HS-27A (cell line): Measurements from ENCODE around the gene SMPDL3A.

Experiments used
- DNase-seq: peaks from one replicate; pipeline ENCODE4 v3.0.0-alpha.2; 2012; ENCODE audit warnings: low read depth, missing footprints

SMPDL3A gene

DNA sequence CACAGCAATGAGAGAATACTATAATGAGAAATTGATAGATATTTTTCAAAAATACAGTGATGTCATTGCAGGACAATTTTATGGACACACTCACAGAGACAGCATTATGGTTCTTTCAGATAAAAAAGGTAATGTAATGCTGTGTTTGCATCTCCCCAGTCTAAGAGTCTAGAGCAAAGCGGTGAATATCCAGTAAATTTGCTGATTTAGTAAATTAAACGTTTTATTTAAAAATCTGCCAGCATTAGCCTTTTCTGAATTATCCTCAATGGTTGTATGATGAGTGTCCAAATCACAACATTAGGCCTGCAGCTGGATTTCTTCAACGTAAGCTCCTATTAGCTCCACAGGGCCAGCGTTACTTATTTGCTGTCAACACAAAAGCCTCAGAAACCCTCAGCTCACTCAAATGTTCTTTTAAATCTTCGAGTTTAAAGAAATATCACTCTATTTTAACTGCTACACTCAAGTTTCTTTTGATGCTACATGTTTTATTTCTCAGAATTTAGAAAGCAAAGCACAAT, 16.0 kb downstream of the SMPDL3A start:
- no peak for DNase-seq

DNA sequence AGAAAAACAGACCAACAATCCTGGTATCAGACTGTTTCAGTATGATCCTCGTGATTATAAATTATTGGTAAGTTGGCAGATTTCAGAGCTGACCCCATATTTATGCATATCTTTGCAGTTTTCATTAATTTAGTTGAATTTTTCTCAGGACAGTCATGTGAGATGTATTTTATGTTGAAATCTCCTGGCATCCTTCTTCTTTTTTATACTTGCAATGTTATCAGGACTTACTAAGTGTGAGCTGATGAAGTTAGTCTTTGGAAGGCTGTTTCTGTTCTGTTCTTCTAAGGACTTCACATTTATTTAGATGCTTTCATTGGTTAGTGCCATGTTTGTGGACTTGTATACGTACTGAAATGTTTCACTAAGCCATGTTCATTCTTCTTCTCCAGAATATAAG, 17.2 kb downstream of the SMPDL3A start:
- no peak for DNase-seq

GRCh38 chr6:122808121-122808885, 19.2 kb downstream of the SMPDL3A start:
- no peak for DNase-seq

- DNase-seq = no peak
Observed at GRCh38 chr6:122809001-122809400, 19.9 kb downstream of the SMPDL3A start.

GRCh38 chr6:122809691-122810090, 20.6 kb downstream of the SMPDL3A start:
- DNase-seq = no peak

DNA sequence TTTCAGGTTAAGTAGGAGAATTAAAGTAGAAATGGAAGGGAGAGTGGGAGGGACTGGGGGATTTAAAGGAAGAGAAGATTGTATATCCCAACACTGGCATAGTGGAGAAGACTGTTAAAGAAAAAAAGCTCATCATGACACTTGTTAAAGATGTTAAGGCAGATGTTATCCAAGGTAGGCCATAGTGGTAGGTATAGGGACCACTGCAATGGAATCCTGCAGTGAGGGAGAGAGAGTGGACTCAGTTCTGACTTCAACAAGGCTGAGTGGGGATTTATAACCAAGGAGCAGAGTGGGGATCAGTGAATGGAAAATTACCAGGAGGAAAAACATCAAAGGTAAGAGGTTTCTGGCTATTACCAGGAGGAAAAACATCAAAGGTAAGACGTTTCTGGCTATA, 21.1 kb downstream of the SMPDL3A start:
- DNase-seq = no peak

DNA sequence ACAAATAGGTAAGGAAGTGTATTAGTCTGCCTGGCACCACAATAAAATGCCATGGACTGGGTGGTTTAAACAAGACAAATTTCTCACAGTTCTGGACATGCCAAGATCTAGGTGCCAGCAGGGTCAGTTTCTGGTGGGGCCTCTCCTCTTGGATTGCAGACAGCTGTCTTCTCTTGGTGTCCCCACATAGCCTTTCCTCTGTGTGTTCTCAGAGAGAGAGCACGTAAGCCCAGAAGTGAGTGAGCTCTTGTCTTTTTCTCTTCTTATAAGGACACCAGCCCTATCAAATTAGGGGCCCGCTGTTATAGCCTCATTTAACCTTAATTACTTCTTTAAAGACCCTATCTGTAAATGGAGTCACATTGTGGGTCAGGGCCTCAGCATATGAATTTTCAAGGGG, 28.3 kb downstream of the SMPDL3A start:
- DNase-seq = no peak

GRCh38 chr6:122817766-122818165, 28.7 kb downstream of the SMPDL3A start:
- DNase-seq = no peak

- DNase-seq = no peak
Observed at GRCh38 chr6:122818866-122819265, 29.8 kb downstream of the SMPDL3A start.

GRCh38 chr6:122821095-122821494, 32.0 kb downstream of the SMPDL3A start:
- DNase-seq = no peak

GRCh38 chr6:122825163-122825562, 36.1 kb downstream of the SMPDL3A start:
- DNase-seq = no peak

- no peak for DNase-seq
Observed at GRCh38 chr6:122829456-122829855, 40.4 kb downstream of the SMPDL3A start.

- no peak for DNase-seq
Observed at GRCh38 chr6:122831511-122831910, 42.5 kb downstream of the SMPDL3A start.

- DNase-seq = no peak
Observed at GRCh38 chr6:122832459-122832858, 43.4 kb downstream of the SMPDL3A start.

GRCh38 chr6:122833021-122833491, 44.0 kb downstream of the SMPDL3A start:
- DNase-seq = no peak

DNA sequence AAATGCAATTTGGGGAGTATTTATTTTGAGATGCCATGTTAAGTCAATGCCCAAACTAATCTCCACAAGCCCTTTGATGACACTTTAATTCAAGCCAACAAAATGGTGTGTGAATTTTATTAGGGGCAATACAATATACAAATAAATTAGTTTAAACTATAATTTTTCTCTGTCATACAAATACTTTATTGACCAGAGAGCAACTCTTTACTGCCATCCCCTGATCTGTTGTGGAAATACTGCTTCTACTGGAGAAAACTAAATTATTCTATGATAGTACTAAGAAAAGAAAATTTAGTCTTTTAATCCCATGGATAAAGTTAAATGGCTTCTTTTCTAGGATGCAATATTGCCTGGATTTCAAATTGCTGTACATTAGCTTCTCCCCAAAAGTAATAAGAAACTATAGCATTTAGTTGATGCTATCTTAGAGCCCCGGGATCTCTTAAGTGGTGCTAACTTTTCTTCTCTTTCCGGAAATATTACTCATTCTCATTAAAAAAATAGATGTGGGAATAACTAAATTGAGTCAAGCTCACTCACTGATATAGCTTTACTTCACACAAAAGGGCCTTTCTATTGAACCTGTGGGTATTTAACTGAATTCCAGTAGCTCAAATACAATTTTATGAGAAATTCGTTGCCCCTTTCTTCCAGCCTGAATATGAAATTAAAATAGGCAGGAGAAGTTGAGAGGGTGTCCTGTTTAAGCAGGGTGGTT, 49.2 kb downstream of the SMPDL3A start:
- DNase-seq = no peak

GRCh38 chr6:122839472-122839871, 50.4 kb downstream of the SMPDL3A start:
- peak; percentile 30 for DNase-seq

DNA sequence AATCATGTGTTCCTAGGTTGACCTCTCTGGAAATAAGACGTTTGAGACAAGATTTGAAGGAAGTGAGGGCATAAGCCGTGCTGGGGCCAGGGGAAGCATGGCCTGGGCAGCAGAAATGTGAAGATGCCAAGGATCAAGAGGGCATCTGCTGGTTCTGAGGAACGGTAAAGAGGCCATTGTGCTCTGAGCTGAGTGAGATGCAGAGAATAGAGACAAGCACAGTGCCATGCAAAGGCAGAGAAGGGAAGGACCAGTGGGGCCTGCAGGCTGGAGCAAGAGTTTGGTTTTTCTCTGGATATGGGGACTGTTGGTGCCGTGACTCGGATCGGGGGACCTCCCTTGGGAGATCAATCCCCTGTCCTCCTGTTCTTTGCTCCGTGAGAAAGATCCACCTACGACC, 50.8 kb downstream of the SMPDL3A start:
- no peak for DNase-seq

DNA sequence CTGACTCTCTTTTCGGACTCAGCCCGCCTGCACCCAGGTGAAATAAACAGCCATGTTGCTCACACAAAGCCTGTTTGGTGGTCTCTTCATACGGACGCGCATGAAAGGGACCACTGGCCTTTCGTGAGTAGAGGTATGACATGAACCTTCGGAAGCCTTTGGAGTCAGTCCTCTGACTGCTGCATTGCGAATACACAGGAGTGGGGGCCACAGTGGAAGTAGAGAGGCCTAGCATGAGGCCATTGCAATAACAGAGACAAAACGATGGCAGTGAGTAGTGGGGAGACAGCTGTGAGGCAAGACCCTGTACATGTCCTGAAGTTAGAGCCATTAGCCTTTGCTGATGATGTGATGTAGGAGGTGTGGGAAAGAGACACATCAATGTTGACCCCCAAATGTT, 56.4 kb downstream of the SMPDL3A start:
- no peak for DNase-seq

DNA sequence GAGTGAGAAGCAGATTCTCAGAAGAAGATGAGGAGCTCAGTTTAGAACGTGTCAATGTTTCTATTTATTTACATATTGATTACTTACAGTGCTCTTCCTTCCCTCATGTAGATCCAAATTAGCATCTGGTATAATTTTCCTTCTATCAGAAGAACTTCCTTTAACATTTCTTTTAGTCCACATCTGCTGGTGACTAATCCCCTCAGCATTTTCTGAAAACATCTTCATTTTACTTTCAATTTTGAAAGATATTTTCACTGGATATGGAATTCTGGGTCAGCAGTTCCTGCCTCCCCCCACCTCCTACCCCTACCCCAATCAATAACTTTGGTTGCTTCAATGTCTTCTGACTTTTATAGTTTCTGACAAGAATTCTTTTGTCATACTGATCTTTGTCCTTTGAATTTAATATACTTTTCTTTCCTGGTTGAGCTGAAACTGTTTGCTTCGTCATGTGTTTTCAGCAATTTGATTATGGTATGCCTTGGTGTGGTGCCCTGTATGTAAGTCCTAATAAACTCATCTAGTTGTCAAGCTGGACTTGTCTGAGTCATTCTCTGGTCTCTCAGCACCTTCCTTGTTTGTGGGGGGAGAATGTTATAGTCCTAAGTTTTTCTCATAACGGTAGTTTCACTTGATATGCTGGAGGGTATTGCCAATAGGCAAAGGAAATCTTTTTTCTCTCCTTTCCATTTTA, 57.0 kb downstream of the SMPDL3A start:
- no peak for DNase-seq

GRCh38 chr6:122853259-122853995, 64.4 kb downstream of the SMPDL3A start:
- no peak for DNase-seq
